Osteocyte (in vitro differentiated cells): ENCODE measurements around the gene NAT10. TPM values are rescaled to one million over a fixed set of nuclear protein-coding genes. Genes with fewer than 3 reads are reported as not detected.

Experiments used
- DNase-seq: peaks from one replicate; pipeline ENCODE4 v3.0.0; 2021; ENCODE audit warnings: mixed read lengths; ENCODE audit not compliant: unreplicated experiment; ENCODE audit errors: extremely low spot score
- H3K27ac Mint-ChIP-seq: one replicate; pipeline ENCODE4 v1.8.0; 2021; ENCODE audit warnings: mild to moderate bottlenecking, mixed read lengths; ENCODE audit not compliant: unreplicated experiment
- H3K27me3 Mint-ChIP-seq: one replicate; pipeline ENCODE4 v1.8.0; 2021; ENCODE audit warnings: mixed read lengths; ENCODE audit not compliant: unreplicated experiment
- H3K36me3 Mint-ChIP-seq: one replicate; pipeline ENCODE4 v1.8.0; 2021; ENCODE audit warnings: mixed read lengths; ENCODE audit not compliant: unreplicated experiment
- H3K4me1 Mint-ChIP-seq: one replicate; pipeline ENCODE4 v1.8.0; 2021; ENCODE audit warnings: mixed read lengths; ENCODE audit not compliant: unreplicated experiment
- H3K4me3 Mint-ChIP-seq: one replicate; pipeline ENCODE4 v1.8.0; 2021; ENCODE audit warnings: mild to moderate bottlenecking, moderate library complexity, mixed read lengths; ENCODE audit not compliant: unreplicated experiment
- H3K9me3 Mint-ChIP-seq: one replicate; pipeline ENCODE4 v1.8.0; 2021; ENCODE audit warnings: mixed read lengths; ENCODE audit not compliant: unreplicated experiment
- CTCF ChIP-seq: fragments of 200-600 bp; sonication (generic); IDR thresholded peaks from 2 replicates; pipeline ENCODE4 v1.5.0; 2021; ENCODE audit warnings: antibody characterized with exemption, mild to moderate bottlenecking, moderate library complexity
- total RNA-seq: library from RNA; stranded (reverse); gene quantifications from 2 replicates; pipeline ENCODE4 v1.2.1, GENCODE V29; 2021

NAT10 gene
- total RNA-seq, 1 donor from 2014 or later, result 38.6 TPM

GRCh38 chr11:34124885-34125668 lies 19.6 kb downstream of the NAT10 start:
- no peak for DNase-seq
- no peak for TF ChIP-seq CTCF
- Mint-ChIP-seq H3K27ac (peak overlapping the region; percentile 65), H3K36me3 (peaks cover 62% of the 10 kb centered on the region), H3K27me3 (no peaks in the 10 kb centered on the region), H3K4me3 (no peak overlapping the region), H3K4me1 (peaks cover 9% of the 10 kb centered on the region), H3K9me3 (no peaks in the 10 kb centered on the region)

- H3K27me3 Mint-ChIP-seq, result no peaks in the 10 kb centered on the region
- no peak overlapping the region for H3K27ac Mint-ChIP-seq
- H3K4me1 Mint-ChIP-seq, result peaks cover 9% of the 10 kb centered on the region
- peaks cover 63% of the 10 kb centered on the region for H3K36me3 Mint-ChIP-seq
- no peak for DNase-seq
- no peak for TF ChIP-seq CTCF
- no peaks in the 10 kb centered on the region for H3K9me3 Mint-ChIP-seq
- no peak overlapping the region for H3K4me3 Mint-ChIP-seq
Observed at GRCh38 chr11:34126959-34127848, 21.8 kb downstream of the NAT10 start.

- TF ChIP-seq CTCF, result no peak
- Mint-ChIP-seq H3K27me3 (no peaks in the 10 kb centered on the region), H3K36me3 (peaks cover 64% of the 10 kb centered on the region), H3K27ac (no peak overlapping the region), H3K4me1 (peaks cover 9% of the 10 kb centered on the region), H3K4me3 (no peak overlapping the region), H3K9me3 (no peaks in the 10 kb centered on the region)
- no peak for DNase-seq
Observed at GRCh38 chr11:34128824-34129223, 23.4 kb downstream of the NAT10 start.

- TF ChIP-seq CTCF, result no peak
- peaks cover 67% of the 10 kb centered on the region for H3K36me3 Mint-ChIP-seq
- DNase-seq, result no peak
- no peaks in the 10 kb centered on the region for H3K4me1 Mint-ChIP-seq
- H3K9me3 Mint-ChIP-seq, result no peaks in the 10 kb centered on the region
- no peaks in the 10 kb centered on the region for H3K27me3 Mint-ChIP-seq
- no peak overlapping the region for H3K4me3 Mint-ChIP-seq
- H3K27ac Mint-ChIP-seq, result no peak overlapping the region
Observed at GRCh38 chr11:34132261-34132965, 27.0 kb downstream of the NAT10 start.
